ENCODE data around the gene TGFBR1.

DNA sequence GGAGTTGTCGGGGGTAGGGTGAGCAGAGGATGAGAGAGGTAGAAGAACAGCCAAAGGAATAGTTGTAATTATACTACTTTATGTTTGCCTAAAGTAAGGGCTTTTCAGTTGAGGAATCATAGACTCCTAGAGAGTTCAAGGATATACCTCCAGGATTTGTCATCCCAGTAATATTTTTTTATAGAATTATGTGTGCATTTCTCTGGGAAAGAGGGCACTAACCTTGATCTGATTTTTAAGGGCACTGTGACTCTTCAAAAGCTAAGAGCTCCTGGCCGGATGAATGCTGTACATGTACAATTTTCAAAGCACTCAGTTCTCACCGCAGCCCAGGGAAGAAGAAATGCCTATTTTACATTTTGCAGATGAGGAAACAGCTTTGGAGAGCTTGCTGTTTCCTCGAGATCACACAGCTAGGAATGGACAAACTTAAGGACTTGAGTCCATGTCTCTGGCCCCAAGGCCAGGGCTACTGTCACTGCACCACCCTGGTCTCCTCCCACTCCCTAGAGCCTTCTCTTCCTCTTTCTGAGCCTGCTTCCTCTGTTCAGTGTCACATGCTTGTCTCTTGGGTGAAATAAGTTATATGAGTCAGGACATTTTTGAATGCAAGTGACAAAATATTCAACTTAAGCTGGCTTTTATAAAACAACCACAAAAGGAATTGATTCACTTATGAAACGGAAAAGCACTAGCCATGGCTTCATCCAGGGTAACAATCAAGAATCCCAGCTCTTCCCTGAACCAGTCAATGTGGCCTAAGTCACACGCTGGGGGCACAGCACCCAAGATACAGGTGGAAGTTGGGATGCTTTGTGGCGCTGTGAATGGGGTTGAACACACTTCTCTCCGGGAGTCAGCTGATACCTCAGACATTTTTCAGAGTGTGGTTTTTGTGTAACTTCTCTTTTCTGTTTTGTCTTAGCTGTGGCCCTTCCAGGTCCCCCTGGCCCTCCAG is 45.7 kb upstream of the TGFBR1 start:
- TF ChIP-seq, protein P1, sequence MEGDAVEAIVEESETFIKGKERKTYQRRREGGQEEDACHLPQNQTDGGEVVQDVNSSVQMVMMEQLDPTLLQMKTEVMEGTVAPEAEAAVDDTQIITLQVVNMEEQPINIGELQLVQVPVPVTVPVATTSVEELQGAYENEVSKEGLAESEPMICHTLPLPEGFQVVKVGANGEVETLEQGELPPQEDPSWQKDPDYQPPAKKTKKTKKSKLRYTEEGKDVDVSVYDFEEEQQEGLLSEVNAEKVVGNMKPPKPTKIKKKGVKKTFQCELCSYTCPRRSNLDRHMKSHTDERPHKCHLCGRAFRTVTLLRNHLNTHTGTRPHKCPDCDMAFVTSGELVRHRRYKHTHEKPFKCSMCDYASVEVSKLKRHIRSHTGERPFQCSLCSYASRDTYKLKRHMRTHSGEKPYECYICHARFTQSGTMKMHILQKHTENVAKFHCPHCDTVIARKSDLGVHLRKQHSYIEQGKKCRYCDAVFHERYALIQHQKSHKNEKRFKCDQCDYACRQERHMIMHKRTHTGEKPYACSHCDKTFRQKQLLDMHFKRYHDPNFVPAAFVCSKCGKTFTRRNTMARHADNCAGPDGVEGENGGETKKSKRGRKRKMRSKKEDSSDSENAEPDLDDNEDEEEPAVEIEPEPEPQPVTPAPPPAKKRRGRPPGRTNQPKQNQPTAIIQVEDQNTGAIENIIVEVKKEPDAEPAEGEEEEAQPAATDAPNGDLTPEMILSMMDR (IDR thresholded peaks at IDR 0.05; ENCODE audit: extremely low read depth in 1 of 2, insufficient read depth in 1 of 2, low read depth in 1 of 2, low read length in 2 of 2), result no peak
- no peak for TF ChIP-seq POLR2A (IDR thresholded peaks at IDR 0.05; ENCODE audit: low read depth, low read length)
- TF ChIP-seq MYC (IDR thresholded peaks at IDR 0.05; ENCODE audit: low read depth, low read length), result no peak
